ENCODE results near the gene IL6ST. TPM values are rescaled to one million over a fixed set of nuclear protein-coding genes. Genes with fewer than 3 reads are reported as not detected.

Gene IL6ST
- total RNA-seq, 1 donor from 2014 or later: 86.1 TPM

DNA sequence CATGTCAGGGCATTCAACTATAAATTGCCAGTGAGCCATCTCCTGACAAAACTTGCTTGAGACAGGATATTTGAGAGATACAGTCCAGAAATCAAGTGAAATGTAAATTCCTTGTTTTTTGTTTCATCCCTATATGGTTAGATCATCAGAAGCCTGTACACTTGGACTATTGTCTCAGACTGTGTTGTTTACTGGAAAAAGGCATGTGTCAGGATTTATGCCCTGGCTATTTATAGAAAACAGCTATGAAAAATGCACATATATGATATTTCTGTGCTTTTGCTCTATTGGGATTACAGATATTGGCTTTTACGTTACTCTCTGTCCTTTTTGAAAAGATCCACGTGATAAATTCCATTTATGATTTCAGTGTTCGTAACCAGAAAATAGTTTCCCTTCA lies 99.4 kb downstream of the IL6ST start:
- H3K4me3 Mint-ChIP-seq: no peak overlapping the region
- H3K27ac Mint-ChIP-seq: no peak overlapping the region
- intact Hi-C loops (cut with micrococcal nuclease): no loop called here
- no peaks in the 10 kb centered on the region for H3K27me3 Mint-ChIP-seq (ENCODE audit: insufficient read depth)
- no peaks in the 10 kb centered on the region for H3K9me3 Mint-ChIP-seq
- H3K36me3 Mint-ChIP-seq (ENCODE audit: low read depth): peaks cover 2% of the 10 kb centered on the region
- H3K4me1 Mint-ChIP-seq (ENCODE audit: low read depth): peaks cover 34% of the 10 kb centered on the region
- DNase-seq (ENCODE audit: low spot score): no peak

GRCh38 chr5:55894135-55894534 lies 100.6 kb downstream of the IL6ST start:
- Mint-ChIP-seq H3K4me1 (ENCODE audit: low read depth) (peaks cover 21% of the 10 kb centered on the region), H3K27me3 (ENCODE audit: insufficient read depth) (no peaks in the 10 kb centered on the region), H3K27ac (no peak overlapping the region), H3K36me3 (ENCODE audit: low read depth) (peaks cover 2% of the 10 kb centered on the region), H3K9me3 (no peaks in the 10 kb centered on the region), H3K4me3 (no peak overlapping the region)
- intact Hi-C loops (cut with micrococcal nuclease): no loop called here
- DNase-seq (ENCODE audit: low spot score): no peak

- H3K27me3 Mint-ChIP-seq (ENCODE audit: insufficient read depth): no peaks in the 10 kb centered on the region
- H3K9me3 Mint-ChIP-seq: no peaks in the 10 kb centered on the region
- intact Hi-C loops (cut with micrococcal nuclease): no loop called here
- H3K36me3 Mint-ChIP-seq (ENCODE audit: low read depth): peaks cover 2% of the 10 kb centered on the region
- H3K4me1 Mint-ChIP-seq (ENCODE audit: low read depth): peaks cover 19% of the 10 kb centered on the region
- H3K27ac Mint-ChIP-seq: no peak overlapping the region
- no peak overlapping the region for H3K4me3 Mint-ChIP-seq
- DNase-seq (ENCODE audit: low spot score): no peak
Observed at GRCh38 chr5:55892479-55892878, 102.3 kb downstream of the IL6ST start.

DNA sequence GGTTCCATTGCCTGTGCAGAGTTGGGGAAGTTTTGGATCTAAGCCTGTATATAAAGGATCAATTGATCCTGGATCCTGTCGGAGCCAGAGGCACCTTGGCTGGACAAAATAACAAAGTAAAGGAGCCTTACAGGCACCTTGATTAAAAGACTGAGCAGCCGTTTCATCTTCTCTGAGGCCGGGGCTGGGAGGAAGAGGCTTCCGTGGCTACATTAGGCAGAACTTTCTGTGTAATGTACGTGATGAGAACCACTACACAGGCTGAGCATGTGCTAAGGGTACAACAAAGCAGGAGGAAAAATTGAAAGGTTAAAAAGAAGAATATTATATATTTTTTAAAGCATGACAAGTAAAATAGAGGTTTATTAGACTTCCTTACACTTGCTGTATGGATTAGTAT lies 106.6 kb downstream of the IL6ST start:
- intact Hi-C loops (cut with micrococcal nuclease): no loop called here
- H3K9me3 Mint-ChIP-seq: no peaks in the 10 kb centered on the region
- H3K36me3 Mint-ChIP-seq (ENCODE audit: low read depth): peaks cover 4% of the 10 kb centered on the region
- peaks cover 5% of the 10 kb centered on the region for H3K4me1 Mint-ChIP-seq (ENCODE audit: low read depth)
- no peak overlapping the region for H3K4me3 Mint-ChIP-seq
- no peak overlapping the region for H3K27ac Mint-ChIP-seq
- no peak for DNase-seq (ENCODE audit: low spot score)
- peaks cover 8% of the 10 kb centered on the region for H3K27me3 Mint-ChIP-seq (ENCODE audit: insufficient read depth)

DNA sequence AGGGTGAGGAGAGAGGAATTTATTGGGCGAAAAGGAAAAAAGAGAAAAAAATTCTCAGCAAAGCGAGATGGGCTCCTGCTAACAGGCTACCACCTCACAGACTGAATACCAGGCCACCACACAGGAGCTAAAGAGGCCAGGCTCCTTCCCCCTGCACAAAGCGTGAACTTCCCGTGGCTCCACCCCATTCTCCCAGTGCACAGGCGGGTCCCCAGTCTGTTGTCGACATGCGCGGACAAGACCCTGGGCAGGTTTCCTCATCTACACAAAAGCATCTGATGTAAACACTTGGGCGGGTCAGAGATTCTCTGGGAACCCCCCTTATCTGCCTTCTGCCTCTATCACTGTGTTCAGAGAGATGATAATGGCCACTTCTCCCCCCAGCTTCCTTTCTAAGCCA lies 109.4 kb downstream of the IL6ST start:
- no peak for DNase-seq (ENCODE audit: low spot score)
- Mint-ChIP-seq H3K4me3 (no peak overlapping the region), H3K27ac (no peak overlapping the region), H3K36me3 (ENCODE audit: low read depth) (peaks cover 2% of the 10 kb centered on the region), H3K27me3 (ENCODE audit: insufficient read depth) (peaks cover 8% of the 10 kb centered on the region), H3K4me1 (ENCODE audit: low read depth) (peaks cover 5% of the 10 kb centered on the region), H3K9me3 (no peaks in the 10 kb centered on the region)
- intact Hi-C loops (cut with micrococcal nuclease): no loop called here

Other genes with a start within 250 kb of the IL6ST start
- gene IL31RA, start 143.6 kb downstream of the IL6ST start, total RNA-seq: 0.44 and 0.80 TPM in 2 replicates
- gene ANKRD55, start 238.4 kb upstream of the IL6ST start, total RNA-seq: 1.0 and 1.8 TPM in 2 replicates